Measurements from ENCODE around the gene FARSA.
A peak's percentile ranks its signal among the peaks of the same experiment; 100 is the strongest.
"Not testable (repeated sequence)": the region's sequence is repeated elsewhere in the genome, so short reads cannot be mapped to it uniquely, and the experiment has no call there.

The FARSA gene

DNA sequence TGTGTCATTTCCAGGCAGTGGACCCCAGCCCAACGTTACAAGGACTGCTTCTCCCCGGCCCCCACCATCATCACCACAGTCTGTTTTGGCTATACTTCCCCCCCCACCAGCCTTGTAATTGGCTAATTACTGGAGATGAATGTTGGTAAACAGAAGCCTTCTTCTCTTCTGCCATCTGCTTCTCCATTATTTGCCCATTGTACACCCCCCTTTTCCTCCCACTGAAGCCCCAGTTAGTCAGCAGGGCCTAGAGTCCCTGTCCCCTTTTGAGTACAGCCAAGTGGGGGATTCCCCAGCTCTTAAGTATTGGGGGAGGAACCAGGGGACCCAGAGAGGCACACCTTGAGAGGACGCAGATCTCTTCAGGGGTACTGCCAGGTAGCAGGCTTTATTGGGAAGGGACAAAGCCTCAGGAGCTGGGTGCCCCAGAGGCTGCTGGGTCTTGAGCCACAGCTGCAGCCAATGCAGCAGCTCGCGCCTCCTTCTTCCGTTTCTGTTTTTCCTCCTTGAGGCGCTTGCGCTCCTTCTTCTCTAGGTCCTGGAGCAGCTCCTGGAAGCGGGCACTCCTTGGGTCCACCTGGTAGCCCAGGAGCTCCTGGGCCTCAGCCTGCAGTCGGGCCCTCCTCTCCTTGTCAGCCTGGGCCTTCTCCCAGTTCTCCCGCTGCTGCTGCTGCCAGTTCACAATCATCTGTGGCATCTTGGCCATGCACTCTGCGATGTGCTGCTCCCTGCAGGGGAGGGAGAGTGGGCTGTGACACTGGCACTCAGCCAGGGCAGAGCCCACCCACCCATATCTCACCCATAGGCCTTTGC, 20.5 kb upstream of the FARSA start:
- no peak for DNase-seq

DNA sequence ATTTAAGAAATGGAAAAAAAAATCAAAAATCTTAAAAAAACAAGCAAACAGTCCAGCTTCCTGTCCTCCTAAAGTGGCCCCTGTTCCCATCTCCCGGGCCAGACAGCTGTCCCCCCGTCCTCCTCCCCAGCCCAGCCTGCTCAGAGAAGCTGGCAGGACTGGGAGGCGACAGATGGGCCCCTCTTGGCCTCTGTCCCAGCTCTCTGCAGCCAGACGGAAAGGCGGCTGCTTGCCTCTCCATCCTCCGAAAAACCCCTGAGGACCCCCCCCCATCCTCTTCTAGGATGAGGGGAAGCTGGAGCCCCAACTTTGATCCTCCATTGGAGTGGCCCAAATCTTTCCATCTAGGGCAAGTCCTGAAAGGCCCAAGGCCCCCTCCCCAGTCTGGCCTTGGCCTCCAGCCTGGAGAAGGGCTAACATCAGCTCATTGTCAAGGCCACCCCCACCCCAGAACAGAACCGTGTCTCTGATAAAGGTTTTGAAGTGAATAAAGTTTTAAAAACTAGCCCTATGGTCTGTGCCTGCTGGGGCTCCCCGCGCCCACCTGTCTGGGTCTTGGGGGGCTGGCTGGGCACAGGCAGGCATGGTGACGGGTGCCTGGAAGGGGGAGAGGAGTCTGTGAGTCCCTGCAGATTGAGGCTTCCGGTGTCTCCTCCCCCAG, 19.8 kb upstream of the FARSA start:
- DNase-seq = no peak

DNA sequence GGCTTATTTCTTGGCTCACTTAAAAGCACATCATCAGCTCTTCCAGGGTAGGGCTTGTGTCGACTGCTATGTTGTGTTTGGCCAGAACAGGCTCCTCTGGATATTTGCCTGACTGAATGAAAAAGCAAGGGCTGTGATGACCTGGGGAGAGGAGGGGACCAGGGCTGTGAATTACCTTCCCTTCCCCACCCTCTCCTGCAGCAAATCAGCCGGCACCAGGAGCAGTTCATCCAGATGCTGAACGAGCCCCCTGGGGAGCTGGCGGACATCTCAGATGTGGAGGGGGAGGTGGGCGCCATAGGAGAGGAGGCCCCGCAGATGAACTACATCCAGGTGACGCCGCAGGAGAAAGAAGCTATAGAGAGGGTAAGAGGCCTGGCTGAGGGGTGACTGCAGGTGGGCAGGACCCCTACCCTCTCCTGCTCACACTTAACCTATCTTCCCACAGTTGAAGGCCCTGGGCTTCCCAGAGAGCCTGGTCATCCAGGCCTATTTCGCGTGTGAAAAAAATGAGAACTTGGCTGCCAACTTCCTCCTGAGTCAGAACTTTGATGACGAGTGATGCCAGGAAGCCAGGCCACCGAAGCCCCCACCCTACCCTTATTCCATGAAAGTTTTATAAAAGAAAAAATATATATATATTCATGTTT, 19.1 kb upstream of the FARSA start:
- peak; percentile 48 to 65 for DNase-seq

DNA sequence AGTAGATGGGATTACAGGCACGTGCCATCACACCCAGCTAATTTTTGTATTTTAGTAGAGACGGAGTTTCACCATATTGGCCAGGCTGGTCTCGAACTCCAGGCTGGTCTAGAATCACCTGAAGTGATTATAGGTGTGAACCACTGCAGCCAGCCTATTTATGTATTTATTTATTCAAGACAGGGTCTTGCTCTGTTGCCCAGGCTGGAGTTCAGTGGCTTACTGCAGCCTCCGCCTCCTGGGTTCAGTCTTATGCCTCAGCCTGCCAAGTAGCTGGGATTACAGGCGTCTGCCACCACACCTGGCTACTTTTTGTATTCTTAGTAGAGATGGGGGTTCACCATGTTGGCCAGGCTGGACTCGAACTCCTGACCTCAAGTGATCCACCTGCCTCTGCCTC, 18.5 kb upstream of the FARSA start:
- DNase-seq = not testable (repeated sequence)

DNA sequence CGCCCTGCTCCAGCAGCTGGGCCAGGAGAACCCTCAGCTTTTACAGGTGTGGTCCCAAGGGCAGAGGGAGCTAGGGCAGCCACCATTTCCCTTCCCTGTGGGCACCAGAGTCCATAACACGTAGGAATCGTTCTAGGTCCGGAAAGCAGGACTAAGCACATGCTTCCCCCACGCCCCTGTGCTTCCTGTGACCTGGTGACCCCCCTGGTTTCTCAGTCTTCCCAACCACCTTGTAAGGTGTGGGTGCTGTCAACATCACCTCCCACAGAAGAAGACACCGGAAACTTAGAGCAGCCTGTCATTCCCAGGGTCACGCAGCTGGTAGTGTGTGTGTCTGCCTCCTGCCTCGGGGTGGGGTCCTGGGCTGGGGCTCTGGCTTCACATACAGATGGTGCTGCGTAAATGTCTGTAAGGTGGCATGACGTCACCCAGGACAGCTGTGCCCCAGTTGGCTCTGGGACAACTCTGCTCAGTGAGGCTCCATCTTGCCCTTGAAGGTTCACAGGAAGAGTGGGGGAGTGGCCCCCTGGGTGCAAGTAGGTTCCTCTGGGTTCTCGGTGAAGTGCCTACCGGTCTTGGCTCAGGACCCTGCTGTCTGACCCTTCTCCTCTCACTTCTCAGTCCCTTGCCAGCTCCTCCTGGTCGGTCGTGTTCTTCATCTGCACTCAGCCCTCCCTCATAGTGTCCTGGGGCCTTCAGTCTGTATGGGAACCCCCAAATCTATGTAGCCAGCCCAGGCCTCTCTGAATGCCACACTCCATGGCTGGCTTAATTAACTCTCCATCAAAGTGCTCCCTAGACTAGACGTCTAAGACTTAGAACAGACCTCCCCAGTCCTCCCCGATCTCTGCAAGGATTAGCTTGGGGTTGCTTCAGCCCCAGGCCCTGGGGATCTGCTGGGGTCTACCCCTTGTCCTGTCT, 16.1 kb upstream of the FARSA start:
- DNase-seq = no peak

DNA sequence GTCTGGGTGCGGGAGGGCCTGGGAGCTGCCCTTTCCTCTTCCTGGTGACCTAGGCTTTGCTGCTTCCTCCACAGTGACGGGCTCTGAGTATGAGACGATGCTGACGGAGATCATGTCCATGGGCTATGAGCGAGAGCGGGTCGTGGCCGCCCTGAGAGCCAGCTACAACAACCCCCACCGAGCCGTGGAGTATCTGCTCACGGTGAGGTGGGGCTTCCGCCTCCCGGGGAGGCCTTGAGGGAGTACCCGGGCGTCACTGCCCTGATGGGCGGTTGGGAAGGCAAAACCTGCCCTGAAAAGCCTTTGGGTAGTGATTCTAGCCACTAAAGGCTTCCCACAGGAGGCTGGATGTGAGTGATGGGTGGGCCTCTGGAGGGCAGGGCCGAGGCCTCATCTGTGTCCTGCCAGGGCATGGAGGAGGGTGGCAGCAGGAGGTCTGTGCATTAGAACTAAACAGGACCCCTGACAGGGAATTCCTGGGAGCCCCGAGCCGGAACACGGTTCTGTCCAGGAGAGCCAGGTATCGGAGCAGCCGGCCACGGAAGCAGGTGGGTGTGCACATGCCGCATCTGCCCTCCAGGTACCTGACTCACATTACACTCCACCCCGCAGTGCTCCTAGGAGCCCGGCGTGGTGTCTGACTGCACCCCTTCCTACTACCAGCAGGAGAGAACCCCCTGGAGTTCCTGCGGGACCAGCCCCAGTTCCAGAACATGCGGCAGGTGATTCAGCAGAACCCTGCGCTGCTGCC, 15.3 kb upstream of the FARSA start:
- no peak for DNase-seq

DNA sequence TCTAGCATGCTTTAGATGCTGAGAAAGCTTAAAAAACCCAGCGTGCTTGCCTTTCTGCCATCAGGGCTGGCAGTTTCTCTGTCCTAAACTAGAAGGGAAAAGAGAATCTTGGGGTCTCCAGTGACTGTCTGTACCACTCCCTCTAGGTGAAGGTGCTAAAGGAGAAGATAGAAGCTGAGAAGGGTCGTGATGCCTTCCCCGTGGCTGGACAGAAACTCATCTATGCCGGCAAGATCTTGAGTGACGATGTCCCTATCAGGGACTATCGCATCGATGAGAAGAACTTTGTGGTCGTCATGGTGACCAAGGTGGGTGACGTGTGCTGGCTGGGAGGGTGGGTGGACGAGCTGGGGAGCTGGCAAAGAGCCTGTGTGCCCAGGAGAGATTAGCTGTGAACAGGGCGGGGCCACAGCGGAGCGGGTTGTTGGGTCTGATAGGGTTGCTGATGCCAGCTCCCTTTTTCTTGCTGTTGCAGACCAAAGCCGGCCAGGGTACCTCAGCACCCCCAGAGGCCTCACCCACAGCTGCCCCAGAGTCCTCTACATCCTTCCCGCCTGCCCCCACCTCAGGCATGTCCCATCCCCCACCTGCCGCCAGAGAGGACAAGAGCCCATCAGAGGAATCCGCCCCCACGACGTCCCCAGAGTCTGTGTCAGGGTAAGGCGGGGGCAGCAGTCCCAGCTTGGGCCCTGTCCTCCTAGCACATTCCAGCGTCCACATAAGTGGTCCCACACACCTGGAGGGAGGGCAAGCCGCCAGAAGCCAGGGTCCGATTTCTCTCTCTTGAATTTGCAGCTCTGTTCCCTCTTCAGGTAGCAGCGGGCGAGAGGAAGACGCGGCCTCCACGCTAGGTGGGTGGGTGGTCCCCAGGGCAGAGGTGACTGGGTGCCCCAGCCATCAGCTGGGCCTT, 14.4 kb upstream of the FARSA start:
- no peak for DNase-seq

DNA sequence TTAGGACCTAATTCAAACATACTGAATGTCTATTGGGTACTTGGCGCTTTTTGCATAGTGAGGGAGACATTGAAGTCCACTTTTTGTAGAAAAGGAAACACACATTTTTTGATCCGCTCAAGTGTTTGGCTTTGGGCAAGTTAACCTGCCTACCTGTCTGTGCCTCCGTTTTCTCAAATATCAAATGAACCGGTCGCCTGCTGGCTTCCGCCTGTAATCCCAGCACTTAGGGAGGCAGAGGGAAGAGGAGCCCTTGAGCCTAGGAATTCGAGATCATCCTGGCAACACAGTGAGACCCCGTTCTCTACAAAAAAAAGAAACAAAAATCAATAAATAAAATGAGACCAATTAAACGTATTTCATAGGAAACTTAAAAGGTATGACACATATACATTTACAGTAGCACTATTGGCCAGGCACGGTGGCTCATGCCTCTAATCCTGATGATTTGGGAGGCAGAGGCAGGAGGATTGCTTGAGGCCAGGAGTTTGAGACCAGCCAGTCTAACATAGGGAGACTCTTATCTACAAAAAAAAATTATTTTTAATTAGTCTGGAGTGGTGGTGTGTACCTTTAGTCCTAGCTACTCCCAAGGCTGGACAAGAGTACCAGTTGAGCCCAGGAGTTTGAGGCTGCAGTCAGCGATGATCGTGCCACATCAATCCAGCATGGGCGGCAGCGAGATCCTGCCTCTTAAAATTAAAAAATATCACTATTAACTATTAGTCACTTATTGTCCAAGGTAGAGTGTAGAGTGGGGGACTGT, 13.4 kb upstream of the FARSA start:
- DNase-seq = no peak

DNA sequence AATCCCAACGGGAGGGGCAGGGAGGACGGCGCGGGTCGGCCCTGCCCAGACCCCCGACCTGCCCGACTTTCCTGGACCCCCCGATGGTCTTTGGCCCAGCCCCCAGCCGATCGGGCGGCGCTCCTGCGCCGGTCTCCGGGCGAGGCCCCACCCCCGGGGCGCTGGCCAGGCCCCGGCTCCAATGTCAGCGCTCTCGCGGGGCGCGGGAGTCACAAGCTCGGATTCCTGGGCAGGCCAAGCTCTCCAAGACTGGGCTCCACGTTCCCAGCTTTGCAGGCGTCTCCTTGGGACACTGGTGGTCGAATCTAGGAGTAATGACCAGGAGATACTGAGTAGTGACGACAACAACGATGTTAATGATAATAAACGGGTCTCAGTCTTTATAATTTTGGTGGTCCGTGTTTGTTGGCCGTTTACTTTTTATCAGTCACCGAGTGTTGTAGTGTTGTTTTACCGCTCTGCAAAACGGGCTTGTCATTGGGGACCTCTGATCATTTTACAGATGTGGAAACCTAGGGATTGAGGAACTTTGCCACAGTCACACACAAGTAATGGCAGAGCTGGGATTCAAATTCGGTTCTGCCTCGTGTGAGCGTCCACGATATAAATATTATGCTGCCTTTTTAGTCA, 12.7 kb upstream of the FARSA start:
- peak; percentile 47 to 52 for DNase-seq

DNA sequence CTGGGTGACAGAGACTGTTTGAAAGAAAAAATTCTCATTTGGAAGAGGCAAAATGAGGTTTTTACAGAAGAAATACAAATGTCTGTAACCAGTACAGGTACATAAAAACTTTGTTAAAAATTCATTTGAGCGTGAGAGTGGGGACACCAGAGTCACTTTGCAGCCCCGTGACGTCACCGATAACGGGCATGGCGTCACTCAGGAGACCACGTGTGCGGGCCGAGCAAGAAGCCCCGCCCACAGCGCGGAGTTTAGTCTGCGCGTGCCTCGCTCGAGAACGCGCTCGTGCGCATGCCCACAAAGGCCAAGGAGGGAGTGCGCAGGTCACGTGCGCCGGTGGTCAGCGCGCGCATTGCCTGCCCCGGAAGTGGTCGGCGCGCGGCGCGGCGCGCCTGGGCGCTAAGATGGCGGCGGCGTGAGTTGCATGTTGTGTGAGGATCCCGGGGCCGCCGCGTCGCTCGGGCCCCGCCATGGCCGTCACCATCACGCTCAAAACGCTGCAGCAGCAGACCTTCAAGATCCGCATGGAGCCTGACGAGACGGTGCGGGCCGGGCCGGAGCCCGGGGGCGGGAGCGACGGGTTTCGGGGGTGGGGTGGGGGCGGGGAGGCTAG, 12.1 kb upstream of the FARSA start, which contains the start of gene RAD23A:
RAD23A (plus strand) TSS at position 384 of the 613 bp plus-strand sequence; CDS start at position 471, 87 bp downstream.
- DNase-seq = peak; percentile 92 to 94

DNA sequence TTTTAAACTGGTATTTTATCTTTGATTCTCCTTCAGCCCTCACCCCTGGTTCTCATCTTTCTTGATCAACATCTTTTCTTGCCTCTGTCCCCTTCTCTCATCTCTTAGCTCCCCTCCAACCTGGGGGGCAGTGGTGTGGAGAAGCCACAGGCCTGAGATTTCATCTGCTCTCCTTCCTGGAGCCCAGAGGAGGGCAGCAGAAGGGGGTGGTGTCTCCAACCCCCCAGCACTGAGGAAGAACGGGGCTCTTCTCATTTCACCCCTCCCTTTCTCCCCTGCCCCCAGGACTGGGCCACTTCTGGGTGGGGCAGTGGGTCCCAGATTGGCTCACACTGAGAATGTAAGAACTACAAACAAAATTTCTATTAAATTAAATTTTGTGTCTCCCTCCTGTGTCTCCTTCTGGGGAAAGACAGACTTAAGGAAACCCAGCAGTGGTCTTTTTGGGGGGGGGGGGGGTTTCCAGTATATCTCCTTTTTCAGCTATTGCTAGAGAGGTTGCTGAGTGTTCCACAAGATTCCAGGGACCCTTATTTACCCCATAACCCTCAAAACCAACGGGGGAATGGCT, 10.7 kb upstream of the FARSA start:
- no peak for DNase-seq

DNA sequence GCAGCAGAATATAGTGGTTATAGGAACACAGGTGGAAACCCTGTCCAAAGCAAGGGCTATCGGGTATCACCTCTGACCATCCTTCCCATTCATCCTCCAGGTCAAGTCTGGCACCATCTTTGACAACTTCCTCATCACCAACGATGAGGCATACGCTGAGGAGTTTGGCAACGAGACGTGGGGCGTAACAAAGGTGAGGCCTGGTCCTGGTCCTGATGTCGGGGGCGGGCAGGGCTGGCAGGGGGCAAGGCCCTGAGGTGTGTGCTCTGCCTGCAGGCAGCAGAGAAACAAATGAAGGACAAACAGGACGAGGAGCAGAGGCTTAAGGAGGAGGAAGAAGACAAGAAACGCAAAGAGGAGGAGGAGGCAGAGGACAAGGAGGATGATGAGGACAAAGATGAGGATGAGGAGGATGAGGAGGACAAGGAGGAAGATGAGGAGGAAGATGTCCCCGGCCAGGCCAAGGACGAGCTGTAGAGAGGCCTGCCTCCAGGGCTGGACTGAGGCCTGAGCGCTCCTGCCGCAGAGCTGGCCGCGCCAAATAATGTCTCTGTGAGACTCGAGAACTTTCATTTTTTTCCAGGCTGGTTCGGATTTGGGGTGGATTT, 10.0 kb upstream of the FARSA start:
- DNase-seq = no peak

DNA sequence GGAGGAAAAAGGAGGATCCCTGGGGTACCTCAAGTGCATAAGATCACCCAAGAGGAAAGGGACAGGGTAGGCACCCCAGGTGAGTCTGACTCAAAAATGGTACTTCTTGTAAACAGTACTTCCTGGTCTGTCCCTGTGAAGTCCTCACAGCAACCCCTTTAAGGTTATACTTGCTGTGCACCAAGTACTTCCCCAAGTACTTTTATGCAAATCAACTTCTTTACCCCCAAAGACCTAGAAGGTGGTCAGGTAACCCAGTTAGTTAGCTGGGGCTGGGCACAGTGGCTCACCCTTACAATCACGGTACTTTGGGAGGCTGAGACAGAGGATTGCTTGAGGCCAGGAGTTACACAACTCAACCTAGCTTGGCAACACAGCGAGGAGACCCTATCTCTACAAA, 7.4 kb upstream of the FARSA start:
- DNase-seq = no peak

DNA sequence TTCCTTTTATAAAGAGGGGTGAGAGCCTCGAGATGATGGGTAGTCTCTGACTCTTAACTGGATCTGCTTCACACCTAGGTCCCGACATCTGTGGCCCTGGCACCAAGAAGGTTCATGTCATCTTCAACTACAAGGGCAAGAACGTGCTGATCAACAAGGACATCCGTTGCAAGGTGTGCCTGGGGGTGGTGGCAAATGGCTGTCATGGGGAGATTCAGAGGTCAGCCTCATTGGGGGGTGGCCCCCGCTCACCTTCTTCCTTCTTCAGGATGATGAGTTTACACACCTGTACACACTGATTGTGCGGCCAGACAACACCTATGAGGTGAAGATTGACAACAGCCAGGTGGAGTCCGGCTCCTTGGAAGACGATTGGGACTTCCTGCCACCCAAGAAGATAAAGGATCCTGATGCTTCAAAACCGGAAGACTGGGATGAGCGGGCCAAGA, 6.5 kb upstream of the FARSA start:
- no peak for DNase-seq

DNA sequence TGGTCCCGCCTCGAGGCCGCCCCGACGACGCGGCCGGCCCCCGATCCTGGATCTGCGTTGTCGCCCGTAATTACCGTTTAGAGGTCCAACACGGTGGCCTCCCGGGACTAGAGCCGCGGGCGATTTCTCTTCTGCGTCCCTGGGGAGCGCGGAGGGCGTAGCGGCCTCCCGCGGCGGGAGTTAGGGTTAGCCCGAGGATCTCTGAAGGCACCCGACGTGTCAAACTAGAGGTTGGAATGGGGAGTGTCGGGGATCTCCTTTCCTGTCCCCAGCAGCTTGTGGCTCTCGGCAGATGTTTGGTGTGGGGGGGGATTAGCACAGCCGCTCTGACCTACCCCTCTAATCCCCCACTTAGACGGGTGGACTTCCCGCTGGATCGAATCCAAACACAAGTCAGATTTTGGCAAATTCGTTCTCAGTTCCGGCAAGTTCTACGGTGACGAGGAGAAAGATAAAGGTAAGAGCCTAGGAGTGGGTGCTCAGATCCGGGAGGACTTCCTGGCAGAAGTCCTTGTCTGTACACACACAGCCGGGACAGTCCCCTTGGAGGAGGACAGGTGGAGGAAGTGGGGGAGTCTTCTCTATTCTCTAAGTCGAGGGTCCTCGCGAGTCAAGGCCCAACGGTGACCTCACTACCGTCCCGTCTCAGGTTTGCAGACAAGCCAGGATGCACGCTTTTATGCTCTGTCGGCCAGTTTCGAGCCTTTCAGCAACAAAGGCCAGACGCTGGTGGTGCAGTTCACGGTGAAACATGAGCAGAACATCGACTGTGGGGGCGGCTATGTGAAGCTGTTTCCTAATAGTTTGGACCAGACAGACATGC, 5.5 kb upstream of the FARSA start:
- DNase-seq = no peak

DNA sequence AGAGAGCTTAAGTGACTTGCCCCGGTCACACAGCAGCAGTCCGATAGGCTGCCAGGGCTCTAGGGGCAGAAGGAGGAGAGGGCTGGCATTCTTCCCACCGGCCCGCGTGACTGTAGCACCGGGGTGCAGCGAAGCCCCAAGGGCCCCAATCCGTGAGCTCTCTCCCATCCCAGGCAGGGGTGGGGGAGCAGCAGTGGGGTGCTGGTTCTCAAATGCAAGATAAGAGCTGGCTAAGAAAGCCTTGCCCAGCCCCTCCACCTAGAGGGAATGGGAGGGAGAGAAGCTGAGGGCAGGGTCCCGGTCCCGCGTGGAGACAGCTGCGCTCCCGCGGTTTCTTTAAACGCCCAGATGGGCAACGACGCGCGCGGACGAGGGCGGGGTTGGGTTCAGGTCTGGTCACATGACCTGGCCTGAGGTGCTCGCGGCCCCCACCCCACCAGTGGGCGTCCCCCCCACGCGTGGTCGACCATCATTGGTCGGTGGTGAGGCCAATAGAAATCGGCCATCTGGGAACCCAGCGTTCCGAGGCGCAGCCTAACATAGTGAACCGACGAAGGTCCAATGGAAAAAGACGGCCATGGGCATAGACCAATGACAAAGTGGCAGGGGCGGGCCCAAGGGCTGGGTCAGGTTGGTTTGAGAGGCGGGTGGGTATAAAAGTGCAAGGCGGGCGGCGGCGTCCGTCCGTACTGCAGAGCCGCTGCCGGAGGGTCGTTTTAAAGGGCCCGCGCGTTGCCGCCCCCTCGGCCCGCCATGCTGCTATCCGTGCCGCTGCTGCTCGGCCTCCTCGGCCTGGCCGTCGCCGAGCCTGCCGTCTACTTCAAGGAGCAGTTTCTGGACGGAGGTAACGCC, 4.6 kb upstream of the FARSA start, which contains the start of gene CALR:
CALR (plus strand) TSS at position 683 of the 852 bp plus-strand sequence; CDS start at position 754, 71 bp downstream.
- peak; percentile 96 to 99 for DNase-seq
